GM19463 (cell line): ENCODE results near the gene POLL.
"Not testable (repeated sequence)": the region's sequence is repeated elsewhere in the genome, so short reads cannot be mapped to it uniquely, and the experiment has no call there.

Experiments
- ATAC-seq: cut with Tn5 transposase; IDR thresholded peaks from one replicate; pipeline ENCODE4 v1.9.1; 2021; ENCODE audit warnings: mild to moderate bottlenecking, moderate library complexity; ENCODE audit not compliant: unreplicated experiment

The POLL gene

GRCh38 chr10:101612086-101612485, 24.0 kb upstream of the POLL start:
- ATAC-seq = no peak

- no peak for ATAC-seq
Observed at GRCh38 chr10:101611096-101611905, 23.2 kb upstream of the POLL start.

GRCh38 chr10:101609481-101609880, 21.4 kb upstream of the POLL start:
- no peak for ATAC-seq

GRCh38 chr10:101607124-101607523, 19.1 kb upstream of the POLL start:
- ATAC-seq = no peak

- no peak for ATAC-seq
Observed at GRCh38 chr10:101602761-101603398, 14.8 kb upstream of the POLL start.

GRCh38 chr10:101601541-101601940, 13.5 kb upstream of the POLL start:
- no peak for ATAC-seq

GRCh38 chr10:101597091-101597900, 9.2 kb upstream of the POLL start:
- no peak for ATAC-seq

- ATAC-seq = no peak
Observed at GRCh38 chr10:101595591-101596433, 7.8 kb upstream of the POLL start.

- ATAC-seq = not testable (repeated sequence)
Observed at GRCh38 chr10:101593331-101593730, 5.3 kb upstream of the POLL start.

GRCh38 chr10:101588879-101589278, 822 bp upstream of the POLL start:
- no peak for ATAC-seq

GRCh38 chr10:101585841-101586240, 2.2 kb downstream of the POLL start:
- ATAC-seq = no peak

GRCh38 chr10:101580486-101581399, 7.3 kb downstream of the POLL start:
- no peak for ATAC-seq

- no peak for ATAC-seq
Observed at GRCh38 chr10:101579516-101579870, 8.6 kb downstream of the POLL start.

GRCh38 chr10:101578803-101579515, 9.1 kb downstream of the POLL start:
- ATAC-seq = no peak

- no peak for ATAC-seq
Observed at GRCh38 chr10:101578192-101578591, 9.9 kb downstream of the POLL start.

GRCh38 chr10:101577121-101577871, 10.8 kb downstream of the POLL start:
- no peak for ATAC-seq

- ATAC-seq = no peak
Observed at GRCh38 chr10:101576211-101576863, 11.7 kb downstream of the POLL start.
